Metanephros (tissue), 1 donor: ENCODE measurements around the gene TFAM. TPM values are rescaled to one million over a fixed set of nuclear protein-coding genes. Genes with fewer than 3 reads are reported as not detected.

ENCODE experiments used
- total RNA-seq: library from RNA; depleted of rRNA; stranded (reverse); fragments of >200 nt; gene quantifications from one replicate; pipeline ENCODE4 v1.2.3, GENCODE V29; 2014

TFAM gene
- 26.9 TPM for total RNA-seq

DNA sequence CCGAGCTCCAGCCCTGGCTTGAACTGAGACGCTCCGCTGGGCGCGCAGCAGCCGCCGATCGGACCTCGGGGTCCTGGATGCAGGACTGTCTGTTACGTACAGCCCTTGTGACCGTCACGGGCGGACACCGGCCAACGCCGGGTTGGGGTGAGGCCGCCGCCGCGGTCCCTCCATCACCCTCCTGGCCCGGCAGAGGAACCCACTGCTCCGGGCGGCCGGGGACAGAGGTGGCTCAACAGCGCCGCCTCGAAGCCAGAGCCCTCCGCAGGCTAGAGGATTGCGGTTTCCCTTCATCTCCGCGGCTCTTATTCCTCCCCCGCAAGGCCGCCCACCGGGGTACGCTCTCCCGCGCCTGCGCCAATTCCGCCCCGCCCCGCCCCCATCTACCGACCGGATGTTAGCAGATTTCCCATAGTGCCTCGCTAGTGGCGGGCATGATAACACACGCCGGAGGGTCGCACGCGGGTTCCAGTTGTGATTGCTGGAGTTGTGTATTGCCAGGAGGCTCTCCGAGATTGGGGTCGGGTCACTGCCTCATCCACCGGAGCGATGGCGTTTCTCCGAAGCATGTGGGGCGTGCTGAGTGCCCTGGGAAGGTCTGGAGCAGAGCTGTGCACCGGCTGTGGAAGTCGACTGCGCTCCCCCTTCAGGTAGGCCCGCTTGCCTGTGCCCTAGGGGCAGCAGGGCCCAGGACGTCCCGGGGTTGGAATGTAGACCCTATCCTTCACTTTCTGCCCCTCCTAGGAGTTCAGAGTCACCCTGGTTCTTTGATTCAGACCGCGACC lies at the start of gene TFAM:
TFAM (plus strand) TSS at position 412 of the 785 bp plus-strand sequence; CDS start at position 550, 138 bp downstream.

Other genes with a start within 250 kb of the TFAM start
- 7.0 TPM for gene IPMK, start 117.5 kb upstream of the TFAM start, total RNA-seq
- gene CISD1, start 116.2 kb upstream of the TFAM start, total RNA-seq: 22.5 TPM
- gene UBE2D1, start 50.4 kb upstream of the TFAM start, total RNA-seq: 17.9 TPM
- 70.7 TPM for gene BICC1, start 127.5 kb downstream of the TFAM start, total RNA-seq